HepG2 (cell line): ENCODE results near the gene SNX13. TPM values are rescaled to one million over a fixed set of nuclear protein-coding genes. Genes with fewer than 3 reads are reported as not detected.
A peak's percentile ranks its signal among the peaks of the same experiment; 100 is the strongest.

Experiments
- HDAC2 ChIP-seq: sonication (generic); formaldehyde crosslinking; IDR thresholded peaks from 2 replicates; pipeline ENCODE4 v1.4.0; 2020; ENCODE audit warnings: missing genetic modification reagents
- HNF1A ChIP-seq, 2 experiments: sonication (generic) in 1 of 2; formaldehyde crosslinking in 1 of 2; IDR thresholded peaks; 2 replicates each; pipeline versions ENCODE4 v1.4.0 to v1.6.1; 2016 to 2020; ENCODE audit warnings: borderline replicate concordance in 1 of 2, low read depth in 1 of 2, mild to moderate bottlenecking in 1 of 2, missing genetic modification reagents in 1 of 2
- IRF1 ChIP-seq: sonication (generic); formaldehyde crosslinking; IDR thresholded peaks from 2 replicates; pipeline ENCODE4 v1.4.0; 2020; ENCODE audit warnings: low read depth, mild to moderate bottlenecking, missing genetic modification reagents
- PLRG1 ChIP-seq: fragments of 450-650 bp; conservative IDR thresholded peaks from 2 replicates; pipeline ENCODE4 v1.6.1; 2016
- SIX1 ChIP-seq: sonication (generic); formaldehyde crosslinking; IDR thresholded peaks from 2 replicates; pipeline ENCODE4 v1.4.0; 2020; ENCODE audit warnings: missing genetic modification reagents, borderline replicate concordance
- SKIL ChIP-seq: sonication (generic); formaldehyde crosslinking; IDR thresholded peaks from 2 replicates; pipeline ENCODE4 v1.8.0; 2022; ENCODE audit warnings: missing genetic modification reagents, mild to moderate bottlenecking, moderate library complexity, borderline replicate concordance
- SRF ChIP-seq: IDR thresholded peaks from 2 replicates; pipeline ENCODE4 v1.6.1; 2011; ENCODE audit warnings: mild to moderate bottlenecking, low read depth, low read length, moderate library complexity
- STAT5B ChIP-seq: sonication (generic); formaldehyde crosslinking; IDR thresholded peaks from 2 replicates; pipeline ENCODE4 v1.4.0; 2020; ENCODE audit warnings: missing genetic modification reagents
- TGIF2 ChIP-seq: IDR thresholded peaks from 2 replicates; pipeline ENCODE4 v1.6.1; 2016; ENCODE audit warnings: control low read depth, missing compliant biosample characterization
- THAP9 ChIP-seq: sonication (generic); formaldehyde crosslinking; IDR thresholded peaks from 2 replicates; pipeline ENCODE4; 2020; ENCODE audit warnings: missing genetic modification reagents, mild to moderate bottlenecking, borderline replicate concordance
- ZBTB14 ChIP-seq: sonication (generic); formaldehyde crosslinking; IDR thresholded peaks from 2 replicates; pipeline ENCODE4 v1.4.0; 2020; ENCODE audit warnings: missing genetic modification reagents
- ZBTB39 ChIP-seq: sonication (generic); formaldehyde crosslinking; IDR thresholded peaks from 2 replicates; pipeline ENCODE4 v1.5.0; 2020; ENCODE audit warnings: missing genetic modification reagents
- ZFP36L2 ChIP-seq: sonication (generic); formaldehyde crosslinking; IDR thresholded peaks from 2 replicates; pipeline ENCODE4 v1.4.0; 2020; ENCODE audit warnings: missing genetic modification reagents
- ZNF12 ChIP-seq: sonication (generic); formaldehyde crosslinking; IDR thresholded peaks from 2 replicates; pipeline ENCODE4 v1.5.0; 2020; ENCODE audit warnings: missing genetic modification reagents
- ZNF350 ChIP-seq: sonication (generic); formaldehyde crosslinking; IDR thresholded peaks from 2 replicates; pipeline ENCODE4 v1.4.0; 2020; ENCODE audit warnings: mild to moderate bottlenecking, low read depth, missing genetic modification reagents, borderline replicate concordance
- polyA plus RNA-seq, 8 experiments: library from polyadenylated mRNA; depleted of rRNA in 3 of 8; stranded (reverse) in 7 of 8; unstranded in 1 of 8; fragments of >200 nt; fragmentation: Illumina TruSeq in 4 of 8; extraction: Trizol in 4 of 8; gene quantifications; 2 replicates each; pipeline versions ENCODE4 v1.2.1 to v1.2.3, GENCODE V29; 2011 to 2016; ENCODE audit warnings: low read depth in 4 of 8, missing spikeins in 1 of 8, mixed read lengths in 1 of 8; ENCODE audit not compliant: insufficient read depth in 1 of 8
- total RNA-seq, 5 experiments: library from RNA; depleted of rRNA; stranded (reverse); fragments of >200 nt; fragmentation: Illumina TruSeq; extraction: Trizol; gene quantifications; 2 replicates each; pipeline ENCODE4 v1.2.3, GENCODE V29; 2016; ENCODE audit warnings: low read depth in 1 of 5

Gene SNX13
- total and polyA plus RNA-seq, 2 of the 13 experiments (the other 11 are each of a cell fraction or from before 2014, with no cell fraction given): 14.3 to 32.3 TPM

GRCh38 chr7:17940302-17940883 is at the start of gene SNX13 (continued):
- TF ChIP-seq IRF1 (CRISPR knock-in tag) (no peak), ZBTB14 (CRISPR knock-in tag) (no peak), HDAC2 (CRISPR knock-in tag) (peak; percentile 69; the same call in 1 of the 2 replicates), TGIF2 (CRISPR knock-in tag) (no peak), PLRG1 (no peak), ZBTB39 (CRISPR knock-in tag) (no peak), STAT5B (CRISPR knock-in tag) (no peak), ZFP36L2 (CRISPR knock-in tag) (no peak; the same call in 1 of the 2 replicates), THAP9 (CRISPR knock-in tag) (peak; percentile 70; the same call in 1 of the 2 replicates), ZNF350 (CRISPR knock-in tag) (peak; percentile 94), SRF (no peak), ZNF12 (CRISPR knock-in tag) (0 out of 2 replicates have a peak, but pooled peaks have one; percentile 12), SIX1 (no peak), HNF1A (IDR thresholded peaks at IDR 0.05; ENCODE audit: low read depth) (no peak), HNF1A (CRISPR knock-in tag; IDR thresholded peaks at IDR 0.05; ENCODE audit: borderline replicate concordance) (peak; percentile 55; the same call in 1 of the 2 replicates), SKIL (CRISPR knock-in tag) (no peak)
